GM23338 (cell line): ENCODE results near the gene HNRNPC. TPM values are rescaled to one million over a fixed set of nuclear protein-coding genes. Genes with fewer than 3 reads are reported as not detected.
A peak's percentile ranks its signal among the peaks of the same experiment; 100 is the strongest.

Experiments
- ATAC-seq: fragments of 200-7000 bp; cut with Tn5 transposase; 3 replicates; pipeline ENCODE4 v1.9.1; 2020
- DNase-seq: peaks from one replicate; pipeline ENCODE4 v3.0.0-alpha.2; 2015; ENCODE audit warnings: low spot score
- H2AFZ ChIP-seq: fragments of 200-600 bp; sonication (generic); 2 replicates; pipeline ENCODE4 v1.8.0; 2016; ENCODE audit warnings: antibody characterized with exemption, mild to moderate bottlenecking, moderate library complexity
- H3F3A ChIP-seq: fragments of 200-600 bp; sonication (generic); replicated peaks from 2 replicates; pipeline ENCODE4 v1.8.0; 2017; ENCODE audit warnings: antibody characterized with exemption, mixed run types, low read depth
- H3K27ac ChIP-seq: fragments of 200-600 bp; sonication (generic); 2 replicates; pipeline ENCODE4 v1.6.1; 2016; ENCODE audit warnings: low read depth
- H3K27me3 ChIP-seq: fragments of 200-600 bp; sonication (generic); 2 replicates; pipeline ENCODE4 v1.8.0; 2016; ENCODE audit warnings: mild to moderate bottlenecking, mixed run types, moderate library complexity; ENCODE audit not compliant: insufficient read depth
- H3K36me3 ChIP-seq: fragments of 200-600 bp; sonication (generic); 2 replicates; pipeline ENCODE4 v1.8.0; 2016; ENCODE audit warnings: mild to moderate bottlenecking; ENCODE audit not compliant: insufficient read depth
- H3K4me1 ChIP-seq: fragments of 200-600 bp; sonication (generic); 2 replicates; pipeline ENCODE4 v1.8.0; 2016; ENCODE audit warnings: mild to moderate bottlenecking, moderate library complexity; ENCODE audit not compliant: insufficient read depth
- H3K4me2 ChIP-seq: fragments of 200-600 bp; sonication (generic); 2 replicates; pipeline ENCODE4 v1.7.1; 2017; ENCODE audit warnings: mixed run types
- H3K4me3 ChIP-seq: fragments of 200-600 bp; sonication (generic); 2 replicates; pipeline ENCODE4 v1.6.1; 2016; ENCODE audit warnings: mixed run types
- H3K79me2 ChIP-seq: fragments of 200-600 bp; sonication (generic); replicated peaks from 2 replicates; pipeline ENCODE4 v1.8.0; 2017; ENCODE audit warnings: mild to moderate bottlenecking; ENCODE audit not compliant: insufficient read depth
- H3K9me2 ChIP-seq: fragments of 200-600 bp; sonication (generic); 2 replicates; pipeline ENCODE4 v1.8.0; 2017; ENCODE audit not compliant: insufficient read depth
- H4K20me1 ChIP-seq: fragments of 200-600 bp; sonication (generic); replicated peaks from 2 replicates; pipeline ENCODE4 v1.8.0; 2017; ENCODE audit warnings: mild to moderate bottlenecking; ENCODE audit not compliant: insufficient read depth
- H3K27ac Mint-ChIP-seq: 2 replicates; pipeline ENCODE4 v1.8.0; 2020; ENCODE audit warnings: inconsistent platforms, mild to moderate bottlenecking, moderate library complexity, mixed read lengths
- H3K27me3 Mint-ChIP-seq: 3 replicates; pipeline ENCODE4 v1.8.0; 2022; ENCODE audit warnings: low read depth, mild to moderate bottlenecking, moderate library complexity, mixed read lengths, inconsistent platforms; ENCODE audit not compliant: insufficient read depth, poor library complexity
- H3K36me3 Mint-ChIP-seq: 3 replicates; pipeline ENCODE4 v1.8.0; 2021; ENCODE audit warnings: low read depth, mild to moderate bottlenecking, inconsistent platforms, moderate library complexity, mixed read lengths
- H3K4me1 Mint-ChIP-seq: 3 replicates; pipeline ENCODE4 v1.8.0; 2020; ENCODE audit warnings: mild to moderate bottlenecking, inconsistent platforms, mixed read lengths
- H3K4me3 Mint-ChIP-seq: 3 replicates; pipeline ENCODE4 v1.8.0; 2021; ENCODE audit warnings: moderate library complexity, mild to moderate bottlenecking, inconsistent platforms, mixed read lengths
- H3K9me3 Mint-ChIP-seq: 3 replicates; pipeline ENCODE4 v1.8.0; 2020; ENCODE audit warnings: moderate library complexity, mild to moderate bottlenecking, inconsistent platforms, mixed read lengths
- CREB1 ChIP-seq: fragments of 250-450 bp; sonication (Bioruptor Pico); IDR thresholded peaks from 2 replicates; pipeline ENCODE4 v1.5.0; 2020; ENCODE audit warnings: low read depth, mild to moderate bottlenecking, moderate library complexity
- CTCF ChIP-seq, 2 experiments: fragments of 200-600 bp in 1 of 2; sonication (generic) in 1 of 2; conservative IDR thresholded peaks; 2 replicates each; pipeline versions ENCODE4 v1.5.1 to v1.6.1; 2016 to 2017; ENCODE audit warnings: antibody characterized with exemption in 2 of 2, low read depth in 2 of 2, mild to moderate bottlenecking in 2 of 2, moderate library complexity in 1 of 2
- ETS1 ChIP-seq: IDR thresholded peaks from 2 replicates; pipeline ENCODE4 v1.6.1; 2016; ENCODE audit warnings: antibody characterized with exemption
- EZH2 ChIP-seq: fragments of 200-600 bp; sonication (generic); IDR thresholded peaks from one replicate; pipeline ENCODE4 v1.8.0; 2017; ENCODE audit warnings: antibody characterized with exemption, mild to moderate bottlenecking, low read depth; ENCODE audit not compliant: unreplicated experiment
- EZH2phosphoT487 ChIP-seq: fragments of 200-600 bp; sonication (generic); IDR thresholded peaks from one replicate; pipeline ENCODE4 v1.8.1; 2018; ENCODE audit warnings: antibody characterized with exemption; ENCODE audit not compliant: unreplicated experiment
- JUNB ChIP-seq: IDR thresholded peaks from one replicate; pipeline ENCODE4 v1.6.1; 2016; ENCODE audit warnings: antibody characterized with exemption; ENCODE audit not compliant: unreplicated experiment
- NANOG ChIP-seq: IDR thresholded peaks from 2 replicates; pipeline ENCODE4 v1.6.1; 2016; ENCODE audit warnings: antibody characterized with exemption, borderline replicate concordance
- POLR2AphosphoS5 ChIP-seq: IDR thresholded peaks from 2 replicates; pipeline ENCODE4 v1.6.1; 2016; ENCODE audit warnings: antibody characterized with exemption, low read depth
- REST ChIP-seq: IDR thresholded peaks from one replicate; pipeline ENCODE4 v1.6.1; 2018; ENCODE audit warnings: antibody characterized with exemption; ENCODE audit not compliant: unreplicated experiment
- STAT1 ChIP-seq: IDR thresholded peaks from one replicate; pipeline ENCODE4 v1.6.1; 2016; ENCODE audit warnings: antibody characterized with exemption; ENCODE audit not compliant: unreplicated experiment
- ZNF114 ChIP-seq: fragments of 250-450 bp; sonication (Bioruptor Pico); IDR thresholded peaks from 2 replicates; pipeline ENCODE4 v1.5.0; 2020; ENCODE audit warnings: mild to moderate bottlenecking, moderate library complexity
- ZNF331 ChIP-seq: fragments of 250-450 bp; sonication (Bioruptor Pico); IDR thresholded peaks from 2 replicates; pipeline ENCODE4 v1.5.0; 2020; ENCODE audit warnings: low read depth, mild to moderate bottlenecking, moderate library complexity
- ZNF462 ChIP-seq: fragments of 250-450 bp; sonication (Bioruptor Pico); IDR thresholded peaks from 2 replicates; pipeline ENCODE4 v1.5.0; 2020; ENCODE audit warnings: mild to moderate bottlenecking, moderate library complexity
- polyA plus RNA-seq: library from polyadenylated mRNA; unstranded; fragments of >200 nt; fragmentation: Nextera tagmentation; extraction: Ambion mirVana; gene quantifications from 2 replicates; pipeline ENCODE4 v1.2.1, GENCODE V29; 2016
- total RNA-seq: library from RNA; depleted of rRNA; stranded (reverse); fragments of >200 nt; shearing (Covaris generic); gene quantifications from 2 replicates; pipeline ENCODE4 v1.2.3, GENCODE V29; 2014

The HNRNPC gene
- total and polyA plus RNA-seq, 2 experiments from 2014 or later: 1,259 to 1,296 TPM

- no peak for DNase-seq
Measured at GRCh38 chr14:21192875-21193535, 76.2 kb downstream of the HNRNPC start.

More at GRCh38 chr14:21192875-21193535, 76.2 kb downstream of the HNRNPC start:
- Histone ChIP-seq H3K4me1 (peaks cover 11% of the 10 kb centered on the region), H2AFZ (peak overlapping the region; percentile 91), H3K27ac (no peak overlapping the region), H3K27me3 (no peaks in the 10 kb centered on the region), H3K36me3 (no peaks in the 10 kb centered on the region), H3K4me3 (no peak overlapping the region), H4K20me1 (no peaks in the 10 kb centered on the region), H3F3A (0 out of 2 replicates have a peak, but pooled peaks cover 2% of the 10 kb centered on the region), H3K4me2 (no peak overlapping the region), H3K79me2 (no peaks in the 10 kb centered on the region), H3K9me2 (peaks cover 9% of the 10 kb centered on the region; the same call in 1 of the 2 replicates)
- H3K27ac Mint-ChIP-seq: no peak overlapping the region
- H3K4me1 Mint-ChIP-seq: peaks cover 15% of the 10 kb centered on the region
- H3K4me3 Mint-ChIP-seq: no peak overlapping the region
- peaks cover 7% of the 10 kb centered on the region for H3K27me3 Mint-ChIP-seq
- ATAC-seq: no peak
- H3K9me3 Mint-ChIP-seq: peaks cover 6% of the 10 kb centered on the region; the same call in 1 of the 3 replicates
- H3K36me3 Mint-ChIP-seq: no peaks in the 10 kb centered on the region
- TF ChIP-seq JUNB (no peak), CREB1 (CRISPR knock-in tag) (no peak), ZNF331 (CRISPR knock-in tag) (no peak), EZH2phosphoT487 (no peak), STAT1 (no peak), EZH2 (no peak), NANOG (no peak), CTCF (conservative IDR thresholded peaks at IDR 0.05; ENCODE audit: low read depth in 2 of 2) (no peak), REST (no peak), POLR2AphosphoS5 (no peak), ZNF462 (no peak), ETS1 (no peak), ZNF114 (no peak)
